IMR-90 (cell line): Measurements from ENCODE around the gene CCL20. TPM values are rescaled to one million over a fixed set of nuclear protein-coding genes. Genes with fewer than 3 reads are reported as not detected.

Experiments
- ATAC-seq: fragments of 200-7000 bp; cut with Tn5 transposase; 2 replicates; pipeline ENCODE4 v1.9.1; 2020; ENCODE audit warnings: low read depth, mild to moderate bottlenecking, moderate library complexity
- BruUV-seq: library from RNA; stranded (reverse); fragments of 400-500 nt; replicated peaks from 2 replicates; lab custom pipeline; 2021; lab: Mats Ljungman, UMichigan
- CTCF ChIA-PET: fragments of 300-600 bp; formaldehyde crosslinking; extraction: SDS; loops from one replicate; lab custom pipeline; 2021; ENCODE audit warnings: antibody characterized with exemption; lab: Yijun Ruan, JAX
- POLR2A ChIA-PET: fragments of 300-600 bp; sonication (Branson Sonifier 250); formaldehyde crosslinking; loops from one replicate; lab custom pipeline; 2022; ENCODE audit warnings: antibody characterized with exemption; ENCODE audit not compliant: unreplicated experiment; lab: Charles Lee
- DNase-seq: peaks from one replicate; pipeline ENCODE4 v3.0.0; 2013
- H2AFZ ChIP-seq: replicated peaks from 2 replicates; pipeline ENCODE3; 2013; ENCODE audit warnings: low read length, mild to moderate bottlenecking; ENCODE audit not compliant: poor library complexity
- H2AK5ac ChIP-seq: 2 replicates; pipeline ENCODE4 v1.6.1; 2013; ENCODE audit warnings: low read depth, low read length, inconsistent platforms
- H2AK9ac ChIP-seq: replicated peaks from 2 replicates; pipeline ENCODE3; 2013; ENCODE audit warnings: mild to moderate bottlenecking, low read depth, low read length, moderate library complexity; ENCODE audit not compliant: poor library complexity
- H2BK120ac ChIP-seq: 2 replicates; pipeline ENCODE4 v1.6.1; 2013; ENCODE audit warnings: low read depth, low read length, inconsistent platforms
- H2BK15ac ChIP-seq: 3 replicates; pipeline ENCODE4 v1.6.1; 2013; ENCODE audit warnings: low read depth, low read length, inconsistent platforms
- H2BK20ac ChIP-seq: 2 replicates; pipeline ENCODE4 v1.6.1; 2013; ENCODE audit warnings: low read depth, mild to moderate bottlenecking, inconsistent platforms, low read length, moderate library complexity
- H2BK5ac ChIP-seq: 2 replicates; pipeline ENCODE4 v1.6.1; 2013; ENCODE audit warnings: mild to moderate bottlenecking, low read depth, low read length, inconsistent platforms; ENCODE audit not compliant: poor library complexity, severe bottlenecking
- H3K14ac ChIP-seq: replicated peaks from 2 replicates; pipeline ENCODE4 v1.6.1; 2013; ENCODE audit warnings: low read depth, low read length, inconsistent platforms
- H3K18ac ChIP-seq: 2 replicates; pipeline ENCODE4 v1.6.1; 2013; ENCODE audit warnings: low read depth, low read length, control low read depth
- H3K23ac ChIP-seq: 2 replicates; pipeline ENCODE4 v1.6.1; 2013; ENCODE audit warnings: low read depth, low read length, inconsistent platforms
- H3K27ac ChIP-seq: 2 replicates; pipeline ENCODE4 v1.5.1; 2013; ENCODE audit warnings: mild to moderate bottlenecking, control low read depth, low read length; ENCODE audit not compliant: insufficient read depth
- H3K27me3 ChIP-seq: 2 replicates; pipeline ENCODE4 v1.6.1; 2013; ENCODE audit warnings: low read length; ENCODE audit not compliant: control insufficient read depth, insufficient read depth
- H3K36me3 ChIP-seq: 2 replicates; pipeline ENCODE4 v1.6.1; 2013; ENCODE audit warnings: low read length, mixed read lengths; ENCODE audit not compliant: control insufficient read depth, insufficient read depth
- H3K4ac ChIP-seq: 2 replicates; pipeline ENCODE4 v1.6.1; 2013; ENCODE audit warnings: low read depth, low read length, inconsistent platforms
- H3K4me1 ChIP-seq: 2 replicates; pipeline ENCODE4 v1.6.1; 2013; ENCODE audit warnings: low read length, mixed read lengths; ENCODE audit not compliant: control insufficient read depth, insufficient read depth
- H3K4me2 ChIP-seq: 2 replicates; pipeline ENCODE4 v1.6.1; 2013; ENCODE audit warnings: low read depth, mild to moderate bottlenecking, control low read depth, low read length, moderate library complexity
- H3K4me3 ChIP-seq: 2 replicates; pipeline ENCODE4 v1.5.1; 2013; ENCODE audit warnings: low read depth, mild to moderate bottlenecking, control low read depth, low read length, moderate library complexity; ENCODE audit not compliant: insufficient read depth
- H3K56ac ChIP-seq: 2 replicates; pipeline ENCODE4 v1.6.1; 2013; ENCODE audit warnings: low read length, inconsistent platforms; ENCODE audit not compliant: insufficient read depth; ENCODE audit errors: extremely low read depth
- H3K79me1 ChIP-seq, 2 experiments: 2 replicates each; pipeline ENCODE4 v1.6.1; 2013; ENCODE audit warnings: low read length in 2 of 2, inconsistent platforms in 1 of 2, low read depth in 1 of 2
- H3K9ac ChIP-seq: 2 replicates; pipeline ENCODE4 v1.6.1; 2013; ENCODE audit warnings: low read depth, low read length, control low read depth
- H3K9me1 ChIP-seq: 2 replicates; pipeline ENCODE4 v1.6.1; 2013; ENCODE audit warnings: low read length, inconsistent platforms; ENCODE audit not compliant: insufficient read depth
- H3K9me3 ChIP-seq: 2 replicates; pipeline ENCODE4 v1.6.1; 2013; ENCODE audit warnings: low read length; ENCODE audit not compliant: control insufficient read depth, insufficient read depth
- H4K20me1 ChIP-seq: 2 replicates; pipeline ENCODE4 v1.6.1; 2013; ENCODE audit warnings: low read length, inconsistent platforms; ENCODE audit not compliant: insufficient read depth
- H4K5ac ChIP-seq: 2 replicates; pipeline ENCODE4 v1.6.1; 2013; ENCODE audit warnings: mild to moderate bottlenecking, low read depth, low read length, control low read depth
- H4K8ac ChIP-seq, 2 experiments: 2 replicates each; pipeline ENCODE4 v1.6.1; 2013; ENCODE audit warnings: low read depth in 2 of 2, low read length in 2 of 2, control low read depth in 1 of 2, inconsistent platforms in 1 of 2
- H4K91ac ChIP-seq: 2 replicates; pipeline ENCODE4 v1.6.1; 2013; ENCODE audit warnings: low read depth, low read length, inconsistent platforms; ENCODE audit not compliant: insufficient read depth
- CHD1 ChIP-seq: IDR thresholded peaks from 2 replicates; pipeline ENCODE4 v1.6.1; 2012; ENCODE audit warnings: low read depth, low read length, improper control_type of control experiment
- FOS ChIP-seq: fragments of 150-350 bp; IDR thresholded peaks from 2 replicates; pipeline ENCODE4 v1.6.1; 2016; ENCODE audit warnings: low read depth, low read length
- MAZ ChIP-seq: IDR thresholded peaks from 2 replicates; pipeline ENCODE4 v1.6.1; 2012; ENCODE audit warnings: low read depth, mild to moderate bottlenecking, low read length, improper control_type of control experiment, moderate library complexity, borderline replicate concordance
- NFE2L2 ChIP-seq: fragments of 150-350 bp; IDR thresholded peaks from 2 replicates; pipeline ENCODE4 v1.6.1; 2016; ENCODE audit warnings: low read depth, mild to moderate bottlenecking, low read length
- POLR2A ChIP-seq: IDR thresholded peaks from 2 replicates; pipeline ENCODE4 v1.6.1; 2012; ENCODE audit warnings: mild to moderate bottlenecking, low read depth, low read length
- RAD21 ChIP-seq: IDR thresholded peaks from 2 replicates; pipeline ENCODE4 v1.6.1; 2012; ENCODE audit warnings: low read length, improper control_type of control experiment
- whole genome bisulfite sequencing, 2 experiments: methylation state at CpG; one replicate each; pipeline versions ENCODE4 v1.1.5 to v1.1.7; 2013; ENCODE audit warnings: missing lambda C conversion rate in 2 of 2; ENCODE audit not compliant: insufficient read length in 1 of 2; ENCODE audit errors: extremely low coverage in 2 of 2; 5-methylcytosine and 5-hydroxymethylcytosine counted together
- dilution Hi-C: fragments of 300-500 bp; cut with HindIII; formaldehyde crosslinking; loops from one replicate; pipeline ENCODE4 v1.14.3; 2018; ENCODE audit warnings: low sequenced_read_pairs; ENCODE audit not compliant: unreplicated experiment
- in situ Hi-C: fragments of 300-500 bp; cut with MboI; formaldehyde crosslinking; loops from 3 replicates; pipeline ENCODE4 v1.14.3; 2019; ENCODE audit warnings: low sequenced_read_pairs, inconsistent platforms, mixed read lengths
- intact Hi-C: fragments of 100-400 bp; cut with micrococcal nuclease; formaldehyde crosslinking; loops from 2 replicates; pipeline ENCODE4 v1.10.0; 2022
- polyA plus RNA-seq, 3 experiments: library from polyadenylated mRNA; depleted of rRNA; stranded (reverse); fragments of >200 nt; gene quantifications; 2 replicates each; pipeline ENCODE4 v1.2.3, GENCODE V29; 2012; ENCODE audit warnings: low replicate concordance in 1 of 3
- total RNA-seq: library from RNA; depleted of rRNA; stranded (reverse); fragments of >200 nt; gene quantifications from 2 replicates; pipeline ENCODE4 v1.2.3, GENCODE V29; 2012

Gene CCL20
- total and polyA plus RNA-seq, 2 of the 4 experiments (the other 2 are of a cell fraction): not detected

DNA sequence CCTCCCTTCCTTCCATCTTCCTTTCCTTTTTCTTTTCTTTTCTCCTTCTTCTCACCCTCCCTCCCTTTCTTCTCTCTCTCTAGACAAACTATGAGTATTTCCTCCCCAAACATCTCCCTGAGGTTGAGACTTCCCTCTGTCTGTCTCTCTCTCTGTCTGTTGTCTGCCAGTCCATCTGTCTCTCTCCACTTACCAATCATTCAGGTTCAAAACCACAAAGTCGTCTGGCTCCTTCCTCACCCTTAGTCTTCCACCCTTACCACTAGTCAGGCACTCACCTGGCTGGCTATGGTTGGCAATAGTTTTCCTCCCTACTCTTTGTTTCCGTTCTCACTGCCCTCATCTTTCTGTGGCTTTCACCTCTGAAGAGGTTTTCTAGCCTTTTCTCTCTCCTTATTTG, 12.9 kb downstream of the CCL20 start:
- dilution Hi-C loops: no loop called here
- in situ Hi-C loops: no loop called here
- POLR2A ChIA-PET: no interaction called here
- Histone ChIP-seq H2AK5ac (no peak overlapping the region), H4K91ac (no peak overlapping the region), H3K4me2 (no peak overlapping the region), H3K4ac (no peak overlapping the region), H3K27ac (no peak overlapping the region), H3K9ac (no peak overlapping the region), H2AK9ac (no peak overlapping the region), H3K4me1 (no peaks in the 10 kb centered on the region), H3K9me1 (no peaks in the 10 kb centered on the region; the same call in 1 of the 2 replicates), H3K9me3 (no peaks in the 10 kb centered on the region), H3K27me3 (no peaks in the 10 kb centered on the region), H3K23ac (no peak overlapping the region), H3K56ac (no peak overlapping the region), H3K18ac (no peak overlapping the region), H3K79me1 (no peaks in the 10 kb centered on the region), H2AFZ (no peak overlapping the region), H2BK20ac (no peak overlapping the region), H4K20me1 (no peaks in the 10 kb centered on the region), H2BK5ac (no peak overlapping the region), H4K5ac (no peak overlapping the region), H2BK15ac (no peak overlapping the region), H3K4me3 (no peak overlapping the region), H3K14ac (no peak overlapping the region), H4K8ac (no peak overlapping the region), H3K36me3 (no peaks in the 10 kb centered on the region), H2BK120ac (no peak overlapping the region)
- no peak for ATAC-seq
- CTCF ChIA-PET: no interaction called here
- BruUV-seq: no TSS peak
- 0% methylated on average over 1 of the region's 2 CpGs; no CpG with 5 or more reads in 1 of the 2 experiments for WGBS, 2 experiments
- intact Hi-C loops: no loop called here
- no peak for DNase-seq
- TF ChIP-seq CHD1: no peak
- TF ChIP-seq POLR2A: no peak
- no peak for TF ChIP-seq RAD21
- no peak for TF ChIP-seq NFE2L2
- no peak for TF ChIP-seq MAZ
- TF ChIP-seq FOS: no peak
